ENCODE measurements around the gene ALDH3B1.

Gene ALDH3B1

DNA sequence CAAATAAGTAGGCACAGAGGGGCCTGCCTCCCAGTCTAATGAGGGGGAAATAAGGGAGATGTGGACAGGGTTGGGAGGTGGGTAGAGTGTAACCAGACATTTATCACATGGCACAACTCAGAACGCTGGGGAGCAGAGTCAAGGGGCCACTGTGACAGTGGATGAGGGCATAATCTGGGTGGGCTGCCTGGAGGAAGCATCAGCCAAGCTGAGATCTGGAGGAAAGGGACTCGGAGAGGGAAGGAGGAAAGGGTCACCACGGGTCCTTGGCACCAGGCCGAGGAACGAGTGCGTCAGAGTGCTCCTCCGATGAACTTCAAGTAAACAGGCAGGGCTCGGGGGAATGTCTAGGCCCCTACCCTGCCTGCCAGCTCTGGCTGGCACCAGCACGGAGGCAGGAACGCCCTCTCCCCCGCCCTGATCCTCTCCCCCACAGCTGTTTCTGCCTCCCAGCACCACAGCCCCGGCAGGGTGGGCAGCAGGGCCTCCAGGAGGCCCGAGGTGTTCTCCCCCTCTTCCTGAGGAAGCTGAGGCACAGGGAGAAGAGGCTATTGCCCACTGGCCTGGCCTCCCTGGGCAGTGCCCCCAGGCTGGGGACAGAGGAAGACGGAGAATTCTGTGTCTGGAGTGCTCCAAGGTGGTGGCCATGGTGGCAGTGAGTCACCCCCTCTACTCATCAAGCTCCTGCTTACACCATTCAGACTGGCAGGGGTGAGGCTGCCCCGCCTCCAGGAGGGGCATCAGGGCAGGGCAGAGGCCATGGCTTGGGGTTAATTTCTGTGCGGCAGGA, 4.2 kb downstream of the ALDH3B1 start:
- no peak for DNase-seq

DNA sequence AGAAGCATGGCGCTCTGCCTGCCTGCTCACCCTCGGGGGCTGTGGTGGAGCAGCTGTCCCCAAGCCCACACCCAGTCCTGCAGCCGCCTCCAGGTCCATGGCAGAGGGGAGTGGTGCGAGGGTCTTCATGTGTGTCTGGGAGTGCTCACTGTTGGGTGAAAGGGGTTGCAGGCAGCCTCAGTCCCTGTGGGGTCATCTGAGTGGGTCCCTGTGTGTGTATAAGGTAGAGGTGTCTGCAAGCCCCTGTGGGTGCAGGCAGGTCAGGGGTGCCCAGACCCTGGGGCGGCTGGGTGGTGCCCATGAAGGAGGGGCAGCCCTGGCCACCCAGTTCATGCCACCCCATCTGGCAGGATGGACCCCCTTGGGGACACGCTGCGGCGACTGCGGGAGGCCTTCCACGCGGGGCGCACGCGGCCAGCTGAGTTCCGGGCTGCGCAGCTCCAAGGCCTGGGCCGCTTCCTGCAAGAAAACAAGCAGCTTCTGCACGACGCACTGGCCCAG, 4.9 kb downstream of the ALDH3B1 start:
- DNase-seq, result no peak

DNA sequence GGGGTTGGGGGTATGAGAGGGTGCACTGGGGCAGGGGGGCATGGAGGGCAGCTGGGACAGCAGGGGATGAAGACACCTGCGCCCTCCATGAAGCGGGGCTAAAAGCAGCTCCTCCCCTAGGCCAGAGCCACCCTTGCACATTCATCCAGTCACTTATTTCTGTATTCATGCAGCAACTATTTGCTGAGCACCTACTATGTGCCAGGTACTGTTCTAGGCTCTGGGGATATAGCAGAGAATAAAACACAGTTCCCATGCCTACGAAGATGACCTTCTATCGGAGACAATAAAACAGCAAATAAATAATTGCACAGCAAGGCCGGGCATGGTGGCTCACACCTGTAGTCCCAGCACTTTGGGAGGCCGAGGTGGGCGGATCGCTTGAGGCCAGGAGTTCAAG, 5.3 kb downstream of the ALDH3B1 start:
- no peak for DNase-seq

DNA sequence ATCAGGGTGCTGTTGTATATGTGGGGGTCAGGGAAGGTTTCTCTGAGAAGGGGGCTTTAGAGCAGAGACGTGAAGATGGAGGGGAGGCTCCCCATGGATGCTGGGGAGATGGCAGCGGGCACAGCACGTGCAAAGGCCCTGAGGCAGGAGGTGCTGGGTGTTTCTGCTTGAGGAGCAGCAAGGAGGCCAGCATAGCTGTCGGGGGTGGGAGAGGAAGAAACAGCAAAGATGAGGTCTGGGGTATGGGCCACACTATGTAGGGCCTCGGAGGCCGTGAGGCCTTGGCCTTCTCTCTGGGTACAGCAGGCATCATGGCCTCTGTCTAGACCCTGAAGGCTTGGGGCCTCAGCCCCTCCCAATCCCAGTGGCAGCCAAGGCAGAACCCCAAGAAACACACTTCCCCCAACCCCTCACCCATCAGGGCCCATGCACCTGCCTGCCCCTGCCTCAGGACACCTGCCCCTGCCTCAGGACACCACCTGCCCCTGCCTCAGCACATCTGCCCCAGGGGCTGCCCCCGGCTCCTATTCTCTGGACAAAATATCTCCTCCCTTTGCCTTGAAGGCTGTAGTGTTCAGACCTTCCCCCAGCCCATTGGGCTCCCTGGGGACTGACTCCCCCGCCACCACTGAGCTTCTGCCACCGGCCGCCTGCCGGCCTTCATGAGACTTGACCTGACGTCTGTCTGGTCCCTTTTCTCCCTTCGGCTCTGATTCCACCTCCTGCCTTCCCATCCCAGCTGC, 6.2 kb downstream of the ALDH3B1 start:
- DNase-seq, result no peak

DNA sequence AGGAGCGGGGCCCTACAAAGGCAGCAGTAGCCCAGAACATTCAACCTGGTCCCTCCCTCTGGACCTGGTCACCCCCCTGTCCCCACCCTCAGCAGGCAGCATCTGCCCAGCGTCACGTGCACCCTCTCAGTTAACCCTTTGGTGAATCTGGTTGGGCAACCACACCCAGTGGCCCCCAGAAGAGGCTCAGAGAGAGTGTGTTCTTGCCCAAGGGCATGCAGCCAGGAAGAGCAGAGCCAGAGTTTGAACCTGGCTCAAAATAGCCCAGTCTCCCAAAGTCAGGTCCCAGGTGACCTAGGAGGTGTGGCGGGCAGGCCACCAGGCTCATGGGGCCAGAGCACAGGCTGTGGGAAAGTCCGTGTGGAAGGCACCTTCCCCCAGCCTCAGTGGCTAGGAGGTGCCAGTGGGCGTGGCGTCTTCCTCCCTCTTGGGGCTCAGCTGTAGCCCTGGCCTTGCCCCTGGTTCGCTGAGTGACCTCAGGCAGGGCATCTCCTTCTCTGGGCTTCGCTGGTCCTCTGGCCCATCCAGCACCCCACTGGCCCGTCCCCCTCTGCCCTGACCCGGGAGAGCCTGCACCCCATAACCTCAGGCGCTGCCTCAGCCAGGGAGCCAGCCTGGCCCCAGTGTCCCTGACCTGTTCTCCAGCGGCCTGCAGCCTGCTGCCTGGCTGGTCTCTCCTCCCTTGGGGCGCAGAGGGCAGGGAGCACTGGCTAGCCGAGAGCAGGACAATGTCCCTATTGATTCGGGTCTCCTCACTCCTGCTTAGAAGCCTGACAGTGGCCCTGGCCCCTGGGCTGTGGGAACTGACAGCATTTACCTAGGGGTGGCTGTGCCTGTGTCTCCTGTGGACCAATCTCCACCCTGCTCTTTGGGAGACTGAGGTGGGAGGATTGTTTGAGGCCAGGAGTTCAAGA, 7.0 kb downstream of the ALDH3B1 start:
- no peak for DNase-seq

DNA sequence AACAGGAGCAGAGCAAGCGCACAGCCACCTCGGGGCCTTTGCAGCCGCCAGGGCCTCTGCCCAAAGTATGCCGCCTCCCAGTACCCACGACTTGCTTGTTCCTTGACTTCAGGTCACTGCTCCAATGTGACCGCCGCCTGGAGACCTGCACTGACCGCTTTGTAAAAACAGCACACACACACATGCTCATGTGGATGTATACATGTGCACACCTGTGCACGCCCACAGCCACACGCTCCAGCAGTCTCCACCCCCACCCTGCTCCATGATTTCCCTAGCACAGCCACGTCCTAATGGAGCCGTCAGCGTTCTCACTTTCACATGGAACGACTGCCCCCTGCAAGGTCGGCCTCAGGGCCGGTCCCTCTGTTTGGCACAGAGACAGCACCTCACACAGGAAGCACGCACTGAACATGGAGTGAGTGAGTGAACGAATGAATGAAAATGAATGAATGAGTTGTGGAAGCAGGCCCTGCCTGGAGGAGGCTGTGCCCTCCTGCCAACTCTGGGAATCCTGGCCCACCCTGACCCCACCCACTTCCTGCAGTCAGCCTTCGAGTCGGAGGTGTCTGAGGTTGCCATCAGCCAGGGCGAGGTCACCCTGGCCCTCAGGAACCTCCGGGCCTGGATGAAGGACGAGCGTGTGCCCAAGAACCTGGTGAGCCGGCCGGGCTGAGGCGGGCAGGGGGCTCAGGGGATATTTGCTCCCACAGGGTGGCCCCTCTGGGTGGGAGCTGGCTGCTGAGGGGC, 8.0 kb downstream of the ALDH3B1 start:
- DNase-seq, result no peak

DNA sequence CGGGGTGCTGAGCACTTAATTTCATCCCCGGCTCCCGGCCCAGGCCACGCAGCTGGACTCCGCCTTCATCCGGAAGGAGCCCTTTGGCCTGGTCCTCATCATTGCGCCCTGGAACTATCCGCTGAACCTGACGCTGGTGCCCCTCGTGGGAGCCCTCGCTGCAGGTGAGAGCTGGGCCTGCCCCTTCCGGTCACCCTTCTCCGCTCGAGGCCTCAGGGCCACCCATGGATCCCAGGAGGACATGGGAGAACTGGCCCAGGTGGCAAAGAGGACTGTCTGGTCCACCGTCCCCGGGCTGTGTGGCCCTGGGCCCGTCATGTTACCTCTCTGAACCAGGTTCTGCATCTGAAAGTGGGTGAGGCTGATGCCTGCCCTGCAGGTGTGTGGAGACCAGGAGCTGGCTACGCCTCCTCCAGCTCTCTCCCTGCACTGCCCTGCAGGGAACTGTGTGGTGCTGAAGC, 8.6 kb downstream of the ALDH3B1 start:
- DNase-seq, result no peak

DNA sequence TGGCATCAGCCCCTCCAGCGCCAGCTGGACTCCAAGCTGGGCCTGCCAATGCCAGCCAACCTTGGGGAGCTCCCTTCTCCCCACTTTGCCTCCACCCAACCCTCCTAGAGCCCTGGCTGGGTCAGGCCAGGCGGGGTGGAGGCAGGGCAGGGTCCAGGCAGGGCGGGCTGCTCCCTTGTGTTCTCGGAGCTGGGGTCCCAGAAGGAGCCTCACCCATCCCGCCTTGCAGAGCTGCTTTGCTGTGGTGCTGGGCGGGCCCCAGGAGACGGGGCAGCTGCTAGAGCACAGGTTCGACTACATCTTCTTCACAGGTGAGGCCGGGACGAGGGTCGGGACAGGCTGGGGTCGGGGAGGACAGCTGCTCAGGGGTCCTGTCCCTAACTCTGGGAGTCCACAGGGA, 9.4 kb downstream of the ALDH3B1 start:
- no peak for DNase-seq

DNA sequence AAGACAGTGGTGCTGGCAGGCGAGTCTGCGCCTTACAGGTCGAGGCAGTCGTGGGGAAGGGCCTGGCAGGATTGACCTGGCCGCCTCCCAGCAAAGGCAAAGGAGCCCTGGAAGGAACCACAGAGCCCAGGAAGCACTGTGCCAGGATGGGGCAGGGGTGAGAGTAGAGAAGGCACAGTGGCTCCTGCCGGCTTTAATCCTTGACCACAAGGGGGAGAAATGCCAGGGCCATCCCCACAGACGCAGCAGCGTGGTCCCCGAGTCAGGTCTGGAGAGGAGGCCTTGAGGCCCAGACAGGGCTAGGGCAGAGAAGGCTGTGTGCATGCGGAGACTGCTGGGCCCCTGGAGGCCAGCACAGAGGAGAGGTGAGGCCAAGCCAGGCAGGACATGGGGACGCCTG, 10.4 kb downstream of the ALDH3B1 start:
- no peak for DNase-seq

DNA sequence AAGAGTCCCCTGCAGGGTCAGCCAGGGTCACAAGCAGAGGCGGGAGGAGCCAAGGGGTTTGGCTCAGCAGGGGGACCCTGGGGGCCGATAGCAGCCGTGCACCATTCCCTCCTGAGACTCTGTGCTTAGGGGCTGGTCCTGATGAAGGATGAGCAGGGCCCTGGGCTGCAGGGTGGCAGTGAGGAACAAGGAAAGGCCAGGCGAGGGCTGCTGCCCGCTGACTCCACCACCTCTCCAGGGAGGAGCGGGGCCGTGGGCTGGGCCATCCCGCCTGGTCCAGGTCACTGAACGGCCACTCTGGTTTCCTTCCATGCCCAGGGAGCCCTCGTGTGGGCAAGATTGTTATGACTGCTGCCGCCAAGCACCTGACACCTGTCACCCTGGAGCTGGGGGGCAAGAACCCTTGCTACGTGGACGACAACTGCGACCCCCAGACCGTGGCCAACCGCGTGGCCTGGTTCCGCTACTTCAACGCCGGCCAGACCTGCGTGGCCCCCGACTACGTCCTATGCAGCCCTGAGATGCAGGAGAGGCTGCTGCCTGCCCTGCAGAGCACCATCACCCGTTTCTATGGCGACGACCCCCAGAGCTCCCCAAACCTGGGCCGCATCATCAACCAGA, 11.2 kb downstream of the ALDH3B1 start:
- no peak for DNase-seq

DNA sequence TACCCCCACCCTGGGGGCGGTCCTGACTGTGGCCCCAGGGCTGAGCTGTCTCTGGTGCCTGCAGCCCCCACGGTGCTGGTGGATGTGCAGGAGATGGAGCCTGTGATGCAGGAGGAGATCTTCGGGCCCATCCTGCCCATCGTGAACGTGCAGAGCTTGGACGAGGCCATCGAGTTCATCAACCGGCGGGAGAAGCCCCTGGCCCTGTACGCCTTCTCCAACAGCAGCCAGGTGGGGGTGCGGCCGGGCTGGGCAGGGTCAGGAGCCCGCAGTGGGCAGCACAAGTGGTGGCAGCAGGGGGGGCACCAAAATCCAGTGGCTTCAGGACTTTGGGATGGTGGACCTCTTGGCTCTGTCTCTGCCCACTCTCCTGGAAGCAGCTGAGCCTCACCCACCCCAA, 12.4 kb downstream of the ALDH3B1 start:
- no peak for DNase-seq

DNA sequence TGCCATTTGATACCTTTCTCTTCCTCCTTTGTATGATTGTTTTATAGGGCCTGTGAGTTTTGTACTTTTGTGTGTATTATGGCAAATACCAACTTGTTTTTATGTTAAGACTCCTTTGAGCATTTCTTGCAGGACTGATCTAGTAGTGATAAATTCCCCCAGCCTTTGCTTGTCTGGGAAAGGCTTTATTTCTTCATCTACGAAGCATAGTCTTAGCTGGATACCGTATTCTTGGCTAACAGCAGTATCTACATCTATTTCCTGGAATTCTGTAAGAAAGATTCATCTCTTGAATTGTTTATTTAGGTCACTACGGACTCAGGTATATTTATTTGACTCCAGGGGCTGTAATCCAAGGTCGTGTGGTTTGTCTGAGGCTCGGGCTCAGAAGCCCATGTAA, 14.4 kb downstream of the ALDH3B1 start:
- DNase-seq, result no peak

DNA sequence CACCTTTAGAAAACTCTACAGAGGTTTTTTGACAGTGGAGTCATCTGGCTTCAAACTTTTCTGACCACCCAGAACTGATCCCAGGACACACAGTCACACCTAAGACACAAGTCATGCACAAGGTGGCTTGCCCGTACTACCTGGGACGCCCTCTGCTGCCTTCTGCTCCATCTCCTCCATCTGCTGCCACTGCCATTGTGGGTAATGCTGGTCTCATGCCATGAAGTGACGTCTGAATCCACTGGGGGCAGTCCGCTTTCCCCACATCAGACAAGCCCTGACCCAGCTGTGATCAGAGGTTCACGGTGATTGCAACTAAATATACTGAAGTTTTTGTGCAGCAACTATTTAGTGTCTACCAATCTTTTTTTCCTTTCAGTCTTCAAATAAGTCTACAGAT, 14.9 kb downstream of the ALDH3B1 start:
- DNase-seq, result no peak

DNA sequence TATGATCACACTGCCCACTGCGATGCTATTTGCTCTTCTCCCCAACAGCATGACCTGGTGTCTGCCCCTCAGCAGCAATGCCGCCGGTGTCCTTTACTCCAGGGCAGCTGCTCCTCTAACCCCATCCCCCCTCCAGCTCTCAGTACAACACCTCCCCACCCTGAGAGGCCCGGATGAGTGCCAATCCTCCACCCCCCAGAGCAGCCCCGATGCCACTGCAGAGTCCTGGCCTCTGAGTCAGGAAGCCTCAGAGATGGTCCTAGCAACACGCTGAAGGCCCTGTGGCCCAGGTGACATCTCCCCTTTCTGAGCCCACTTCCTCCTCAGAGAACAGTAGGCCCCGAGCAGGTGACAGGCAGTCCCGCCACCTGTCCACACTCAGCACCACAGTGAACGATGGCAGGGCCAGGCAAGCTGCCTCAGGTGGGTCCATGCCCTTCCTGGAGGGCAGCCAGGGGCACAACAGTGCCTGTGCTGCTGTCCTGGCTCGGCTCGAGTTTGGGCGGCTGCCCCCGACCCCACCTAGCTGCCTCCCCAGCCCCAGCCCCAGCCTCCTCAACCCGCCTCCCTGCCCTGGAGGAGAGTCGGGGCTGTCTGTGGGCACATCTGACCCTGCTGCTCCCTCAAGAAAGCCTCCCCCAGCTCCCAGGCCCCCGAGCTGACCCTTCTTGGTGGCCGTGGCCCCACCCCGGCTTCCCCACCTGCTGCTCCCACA, 16.4 kb downstream of the ALDH3B1 start:
- DNase-seq, result no peak

DNA sequence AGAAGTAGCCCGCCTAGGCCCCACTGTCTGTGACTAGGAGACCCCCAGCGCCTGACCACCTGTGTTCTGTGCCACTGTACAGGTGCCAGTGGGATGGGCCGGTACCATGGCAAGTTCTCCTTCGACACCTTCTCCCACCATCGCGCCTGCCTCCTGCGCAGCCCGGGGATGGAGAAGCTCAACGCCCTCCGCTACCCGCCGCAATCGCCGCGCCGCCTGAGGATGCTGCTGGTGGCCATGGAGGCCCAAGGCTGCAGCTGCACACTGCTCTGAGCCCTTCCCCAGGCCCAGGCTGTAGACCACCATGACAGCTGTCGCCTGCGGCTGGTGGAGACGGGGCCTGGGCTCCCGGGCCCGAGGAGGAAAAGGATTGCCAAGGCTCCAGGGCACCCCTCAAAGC, 17.5 kb downstream of the ALDH3B1 start:
- DNase-seq, result no peak

DNA sequence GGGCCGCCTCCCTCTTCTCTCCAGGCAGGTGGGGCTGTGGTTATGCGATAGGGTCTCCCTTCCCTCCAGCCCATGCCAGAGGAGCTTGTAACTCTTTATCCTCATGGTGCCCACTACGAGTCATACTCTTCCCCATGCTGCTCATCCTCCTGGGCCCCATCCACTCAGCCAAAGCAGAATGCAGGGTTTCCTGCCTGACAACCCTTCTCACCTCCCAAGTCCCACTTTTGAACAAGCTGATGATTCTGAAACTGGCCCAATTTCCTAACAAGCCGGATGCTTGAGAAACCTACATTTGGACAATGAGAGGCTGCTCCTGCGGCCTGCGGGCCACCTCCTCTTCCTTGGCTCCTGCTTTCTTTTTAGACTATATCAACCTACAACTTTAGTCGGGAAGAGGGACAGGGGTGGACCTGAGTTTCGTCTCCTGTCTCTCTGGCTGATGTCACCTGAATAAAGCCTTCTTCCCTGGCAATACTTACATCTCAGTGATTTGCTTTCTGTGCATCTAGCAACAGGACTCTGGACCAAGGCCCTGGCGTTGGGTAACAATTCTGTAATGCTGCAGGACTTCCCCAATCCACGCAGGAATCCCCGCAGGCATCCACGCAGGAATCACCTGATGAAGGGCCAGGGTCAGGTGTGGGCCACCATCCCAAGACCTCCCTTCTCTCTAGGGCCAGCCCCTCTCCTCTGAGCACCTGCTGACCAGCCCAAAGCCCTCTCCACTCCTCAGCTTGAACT, 18.8 kb downstream of the ALDH3B1 start:
- DNase-seq, result no peak

DNA sequence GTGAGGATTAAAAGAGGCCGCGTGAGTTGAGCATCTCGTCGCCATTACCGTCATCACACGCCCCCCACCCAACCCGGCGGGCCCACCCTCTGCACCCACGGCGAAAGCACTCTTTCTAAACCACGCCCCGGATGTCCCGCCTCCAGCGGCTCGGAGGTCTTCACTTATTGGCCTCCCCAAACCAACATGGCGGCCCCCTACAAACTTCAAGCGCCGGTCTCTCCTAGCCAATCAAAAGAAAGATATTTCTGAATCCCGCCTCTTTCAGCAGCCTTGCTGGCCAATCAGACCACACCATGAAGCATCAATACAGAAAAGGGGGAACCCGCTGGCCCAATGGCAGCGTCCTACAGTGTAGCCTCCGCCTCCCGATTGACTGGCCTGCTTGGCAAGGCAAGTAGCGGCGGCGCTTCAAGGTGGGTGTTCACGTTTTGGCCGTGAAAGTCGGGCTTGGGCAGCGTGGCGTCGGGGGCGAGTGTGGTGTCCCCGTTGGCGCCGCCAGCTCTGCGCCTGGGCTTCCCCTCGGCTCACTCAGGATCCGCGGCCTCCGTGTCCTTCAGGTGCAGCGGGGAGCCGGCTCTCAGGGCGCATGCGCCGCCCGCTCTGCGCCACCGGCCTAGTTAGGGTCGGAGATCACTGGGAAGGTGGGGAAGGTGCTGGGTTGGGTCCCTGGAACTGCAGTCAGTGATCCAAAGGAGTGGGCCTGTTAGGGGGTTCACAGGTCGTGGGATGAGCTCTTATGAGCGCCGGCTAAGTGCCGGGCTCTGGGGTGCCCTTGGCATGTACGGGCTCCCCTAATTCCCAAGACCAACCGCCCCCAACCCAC, 20.4 kb downstream of the ALDH3B1 start, which contains the start of gene NDUFS8:
Gene NDUFS8, plus strand, starts transcription at position 364 of the 826 bp plus-strand sequence. CDS start 1,471 bp downstream, outside the sequence.
- DNase-seq, result peak; percentile 99

DNA sequence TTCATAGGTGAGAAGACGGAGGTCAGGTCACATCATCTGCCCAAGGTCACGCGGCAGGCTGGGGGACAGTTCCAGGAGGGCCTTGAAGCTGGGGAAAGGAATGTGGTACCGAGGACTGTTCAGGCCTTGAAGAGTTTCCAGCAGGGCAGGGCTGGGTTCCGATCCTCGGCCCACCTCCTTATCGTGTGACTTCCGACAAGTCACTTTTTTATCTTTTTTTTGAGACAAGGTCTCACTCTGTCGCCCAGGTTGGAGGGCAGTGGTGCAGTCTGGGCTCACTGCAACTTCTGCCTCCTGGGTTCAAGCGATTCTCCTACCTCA, 21.0 kb downstream of the ALDH3B1 start:
- DNase-seq, result no peak

DNA sequence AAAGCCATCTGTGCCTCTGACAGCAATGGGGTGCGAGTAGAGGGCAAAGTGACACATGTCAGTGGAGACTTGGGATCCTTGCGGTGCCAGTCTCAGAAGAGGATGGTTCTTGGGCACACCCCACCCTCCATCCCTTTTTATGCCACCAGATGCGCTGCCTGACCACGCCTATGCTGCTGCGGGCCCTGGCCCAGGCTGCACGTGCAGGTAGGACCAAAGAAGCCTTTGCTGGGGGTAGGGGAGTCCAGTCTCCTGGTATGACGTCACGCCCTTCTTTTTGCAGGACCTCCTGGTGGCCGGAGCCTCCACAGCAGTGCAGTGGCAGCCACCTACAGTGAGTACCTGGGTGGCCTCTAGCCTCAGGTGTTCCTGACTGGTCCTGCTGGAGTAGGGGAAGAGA, 21.9 kb downstream of the ALDH3B1 start:
- DNase-seq, result no peak
